ENCODE data around the gene PAPPA2. TPM values are rescaled to one million over a fixed set of nuclear protein-coding genes. Genes with fewer than 3 reads are reported as not detected.

PAPPA2 gene
- total RNA-seq, 4 donors from 2014 or later, result under 0.01 to 3.1 (median 0.45) TPM

DNA sequence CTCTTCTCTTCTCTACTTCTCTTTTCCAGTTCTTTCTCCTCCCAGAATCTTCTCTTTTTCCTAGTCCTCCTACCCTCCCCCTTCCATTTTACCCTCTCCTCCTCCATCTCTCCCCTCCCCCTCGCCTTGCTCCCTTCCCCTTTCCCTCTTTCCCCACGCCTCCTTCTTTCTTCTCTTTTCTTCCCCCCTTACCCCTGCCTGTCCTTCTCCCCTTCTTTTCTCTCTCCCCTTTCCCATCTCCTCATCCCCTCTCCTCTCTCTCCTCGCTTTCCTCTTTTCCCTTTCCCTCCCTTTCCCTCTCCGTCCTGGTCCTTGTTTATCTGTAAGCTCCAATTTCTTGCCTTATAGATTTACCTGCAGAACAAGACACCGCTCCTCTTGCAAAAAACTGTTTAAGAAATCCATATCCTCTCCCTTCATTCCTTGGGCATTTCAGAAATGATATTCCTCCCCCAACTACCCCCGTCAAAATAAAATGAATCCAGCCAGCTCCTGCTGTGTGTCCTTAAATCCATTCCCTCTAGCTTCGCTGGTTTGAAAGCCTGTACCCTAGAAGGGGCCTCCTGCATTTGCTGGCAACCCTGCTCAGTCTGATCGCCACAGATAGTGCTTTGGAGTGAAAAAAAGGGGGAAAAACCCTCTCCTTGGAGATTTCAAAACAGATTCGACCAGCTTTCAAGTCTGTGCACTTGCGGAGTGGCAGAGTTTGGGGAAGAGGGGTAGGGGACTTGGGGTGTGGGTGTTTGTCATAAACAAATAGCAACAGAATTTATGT is 89.4 kb downstream of the PAPPA2 start:
- Histone ChIP-seq H3K27me3 (peaks cover 0 to 76% (median 2%) of the 10 kb centered on the region in 4 donors), H3K4me3 (no peak overlapping the region), H3K9me3 (no peaks in the 10 kb centered on the region), H3K4me1 (no peaks in the 10 kb centered on the region), H3K36me3 (no peaks in the 10 kb centered on the region), H3K27ac (replicated peaks in 1 of 4) (no peak overlapping the region)
- intact Hi-C loops (cut with DNase I), result no loop called here
- no peak for TF ChIP-seq POLR2AphosphoS5 (IDR thresholded peaks at IDR 0.05)
- no peak for TF ChIP-seq EP300 (IDR thresholded peaks at IDR 0.05)
- TF ChIP-seq POLR2A (IDR thresholded peaks at IDR 0.05; ENCODE audit: low read depth), result no peak
- TF ChIP-seq, protein P1, sequence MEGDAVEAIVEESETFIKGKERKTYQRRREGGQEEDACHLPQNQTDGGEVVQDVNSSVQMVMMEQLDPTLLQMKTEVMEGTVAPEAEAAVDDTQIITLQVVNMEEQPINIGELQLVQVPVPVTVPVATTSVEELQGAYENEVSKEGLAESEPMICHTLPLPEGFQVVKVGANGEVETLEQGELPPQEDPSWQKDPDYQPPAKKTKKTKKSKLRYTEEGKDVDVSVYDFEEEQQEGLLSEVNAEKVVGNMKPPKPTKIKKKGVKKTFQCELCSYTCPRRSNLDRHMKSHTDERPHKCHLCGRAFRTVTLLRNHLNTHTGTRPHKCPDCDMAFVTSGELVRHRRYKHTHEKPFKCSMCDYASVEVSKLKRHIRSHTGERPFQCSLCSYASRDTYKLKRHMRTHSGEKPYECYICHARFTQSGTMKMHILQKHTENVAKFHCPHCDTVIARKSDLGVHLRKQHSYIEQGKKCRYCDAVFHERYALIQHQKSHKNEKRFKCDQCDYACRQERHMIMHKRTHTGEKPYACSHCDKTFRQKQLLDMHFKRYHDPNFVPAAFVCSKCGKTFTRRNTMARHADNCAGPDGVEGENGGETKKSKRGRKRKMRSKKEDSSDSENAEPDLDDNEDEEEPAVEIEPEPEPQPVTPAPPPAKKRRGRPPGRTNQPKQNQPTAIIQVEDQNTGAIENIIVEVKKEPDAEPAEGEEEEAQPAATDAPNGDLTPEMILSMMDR (IDR thresholded peaks at IDR 0.05), result no peak
- DNase-seq (ENCODE audit: extremely low spot score), result no peak
- 32% methylated on average over 10 of the region's 10 CpGs for WGBS

DNA sequence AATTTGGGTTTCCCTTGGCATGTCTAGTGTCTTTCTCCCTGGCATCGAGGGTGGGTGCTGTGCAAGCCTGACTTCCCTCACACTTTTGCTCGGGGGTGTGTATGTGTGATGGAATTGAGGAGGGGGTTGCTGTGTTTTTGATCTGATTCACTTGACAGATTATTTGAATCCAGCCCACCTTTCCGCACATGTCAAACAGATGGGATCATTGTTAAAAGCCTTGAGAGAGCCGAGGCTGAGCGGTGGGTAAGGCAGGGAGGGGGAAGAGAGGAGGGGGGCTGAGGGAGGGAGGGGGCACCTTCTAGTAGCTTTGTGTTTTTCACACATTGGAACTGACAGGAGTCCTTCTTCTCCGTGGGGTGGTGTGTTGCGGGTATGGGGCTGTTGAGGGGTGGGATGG is 90.0 kb downstream of the PAPPA2 start:
- Histone ChIP-seq H3K36me3 (no peaks in the 10 kb centered on the region), H3K4me1 (no peaks in the 10 kb centered on the region), H3K27ac (replicated peaks in 1 of 4) (no peak overlapping the region), H3K4me3 (no peak overlapping the region), H3K9me3 (no peaks in the 10 kb centered on the region), H3K27me3 (peaks cover 0 to 78% (median 2%) of the 10 kb centered on the region in 4 donors)
- intact Hi-C loops (cut with DNase I), result no loop called here
- TF ChIP-seq, protein P1 (IDR thresholded peaks at IDR 0.05), result no peak
- TF ChIP-seq EP300 (IDR thresholded peaks at IDR 0.05), result no peak
- no peak for DNase-seq (ENCODE audit: extremely low spot score)
- WGBS, result 20% methylated on average over 7 of the region's 7 CpGs

DNA sequence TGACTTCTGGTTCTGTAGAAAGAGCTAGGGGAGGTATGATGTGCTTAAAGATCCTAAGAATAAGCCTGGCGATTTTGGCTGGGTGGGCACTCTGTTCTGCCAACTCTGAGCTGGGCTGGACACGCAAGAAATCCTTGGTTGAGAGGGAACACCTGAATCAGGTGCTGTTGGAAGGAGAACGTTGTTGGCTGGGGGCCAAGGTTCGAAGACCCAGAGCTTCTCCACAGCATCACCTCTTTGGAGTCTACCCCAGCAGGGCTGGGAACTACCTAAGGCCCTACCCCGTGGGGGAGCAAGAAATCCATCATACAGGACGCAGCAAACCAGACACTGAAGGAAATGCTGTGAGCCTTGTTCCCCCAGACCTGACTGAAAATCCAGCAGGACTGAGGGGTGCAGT is 93.3 kb downstream of the PAPPA2 start:
- no peaks in the 10 kb centered on the region for H3K36me3 ChIP-seq
- intact Hi-C loops (cut with DNase I), result no loop called here
- DNase-seq (ENCODE audit: extremely low spot score), result no peak
- WGBS, result 75% methylated on average over 6 of the region's 6 CpGs
- H3K4me1 ChIP-seq, result peaks cover 0 to 10% (median 8%) of the 10 kb centered on the region in 4 donors
- no peak for TF ChIP-seq EP300 (IDR thresholded peaks at IDR 0.05)
- TF ChIP-seq, protein P1 (IDR thresholded peaks at IDR 0.05), result no peak
- TF ChIP-seq POLR2AphosphoS5 (IDR thresholded peaks at IDR 0.05), result no peak
- TF ChIP-seq POLR2A (IDR thresholded peaks at IDR 0.05; ENCODE audit: low read depth), result no peak
- no peaks in the 10 kb centered on the region for H3K9me3 ChIP-seq
- no peak overlapping the region for H3K27ac ChIP-seq (replicated peaks in 1 of 4)
- peaks cover 0 to 77% (median 2%) of the 10 kb centered on the region in 4 donors for H3K27me3 ChIP-seq
- H3K4me3 ChIP-seq, result no peak overlapping the region

DNA sequence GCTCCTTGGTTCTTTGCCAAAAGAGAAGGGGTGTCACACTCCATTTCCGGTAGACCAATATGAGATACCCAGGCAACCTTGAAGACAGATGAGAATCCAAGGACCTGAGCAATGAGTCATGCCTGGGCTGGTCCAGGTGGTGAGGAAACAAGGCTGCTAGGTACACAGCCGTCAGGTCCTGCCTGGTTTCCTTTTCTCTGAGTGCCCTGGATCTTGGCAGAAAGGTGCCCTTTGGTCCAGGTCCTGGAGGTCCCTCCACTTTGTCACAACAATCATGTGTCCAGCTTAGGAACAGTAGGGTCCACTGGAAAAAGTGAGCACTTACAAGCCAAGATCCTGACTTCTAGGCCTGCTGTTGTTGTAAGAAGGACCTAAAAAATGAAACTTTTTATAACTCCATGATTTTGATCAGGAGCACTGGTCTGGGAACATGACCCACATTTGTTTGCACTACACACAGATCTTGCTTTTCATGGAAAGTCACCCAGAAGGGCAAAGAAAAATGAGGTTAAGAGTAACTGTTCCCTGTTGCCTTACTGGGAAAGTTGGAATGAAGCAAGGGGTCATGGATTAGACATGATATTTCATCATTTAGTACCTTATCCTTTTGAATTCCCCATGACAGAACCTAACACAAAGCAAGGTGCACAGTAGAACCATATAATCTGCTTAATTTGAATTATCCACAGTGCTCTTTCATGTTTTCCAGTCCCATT is 94.7 kb downstream of the PAPPA2 start:
- Histone ChIP-seq H3K27ac (replicated peaks in 1 of 4) (no peak overlapping the region), H3K4me3 (no peak overlapping the region), H3K4me1 (peaks cover 0 to 10% (median 8%) of the 10 kb centered on the region in 4 donors), H3K27me3 (peaks cover 0 to 65% (median 2%) of the 10 kb centered on the region in 4 donors), H3K9me3 (no peaks in the 10 kb centered on the region), H3K36me3 (no peaks in the 10 kb centered on the region)
- no peak for DNase-seq (ENCODE audit: extremely low spot score)
- intact Hi-C loops (cut with DNase I), result loop anchor here (2.0 kb wide), 1 partner anchor 323 kb away; no protein-coding TSS in a partner anchor
- TF ChIP-seq EP300 (IDR thresholded peaks at IDR 0.05), result no peak
- no peak for TF ChIP-seq POLR2AphosphoS5 (IDR thresholded peaks at IDR 0.05)
- TF ChIP-seq, protein P1 (IDR thresholded peaks at IDR 0.05), result no peak
- TF ChIP-seq POLR2A (IDR thresholded peaks at IDR 0.05; ENCODE audit: low read depth), result no peak
- WGBS, result 83% methylated on average over 2 of the region's 2 CpGs

Measured in esophagus muscularis mucosa (tissue), 4 donors.